ENCODE results near the gene CSTPP1. TPM values are rescaled to one million over a fixed set of nuclear protein-coding genes. Genes with fewer than 3 reads are reported as not detected.
"Not testable (repeated sequence)": the region's sequence is repeated elsewhere in the genome, so short reads cannot be mapped to it uniquely, and the experiment has no call there.

The CSTPP1 gene
- total RNA-seq, 1 experiment from 2014 or later: 88.3 TPM

- 0 out of 2 replicates have a peak, but pooled peaks cover 3% of the 10 kb centered on the region for H3K79me2 ChIP-seq (ENCODE audit: low read depth)
- H2AFZ ChIP-seq: no peak overlapping the region
- no peaks in the 10 kb centered on the region; the same call in 1 of the 2 replicates for H4K20me1 ChIP-seq (ENCODE audit: insufficient read depth)
- H3K9me2 ChIP-seq (ENCODE audit: insufficient read depth): no peaks in the 10 kb centered on the region
- POLR2A ChIA-PET (ENCODE audit: unreplicated experiment): interaction anchor here (0.6 kb wide), 1 partner anchor 98 kb away, joined by 61 read pairs; no protein-coding TSS in a partner anchor
- H3K4me3 ChIP-seq: no peak overlapping the region
- no peaks in the 10 kb centered on the region for H3K9me3 ChIP-seq (ENCODE audit: insufficient read depth, low read depth)
- no TSS peak for BruUV-seq (replicated peaks)
- CTCF ChIA-PET: no interaction called here
- no peak overlapping the region for H3K4me2 ChIP-seq
- 0 out of 2 replicates have a peak, but pooled peaks cover 4% of the 10 kb centered on the region for H3F3A ChIP-seq (ENCODE audit: insufficient read depth, low read depth)
- TF ChIP-seq, protein P1, sequence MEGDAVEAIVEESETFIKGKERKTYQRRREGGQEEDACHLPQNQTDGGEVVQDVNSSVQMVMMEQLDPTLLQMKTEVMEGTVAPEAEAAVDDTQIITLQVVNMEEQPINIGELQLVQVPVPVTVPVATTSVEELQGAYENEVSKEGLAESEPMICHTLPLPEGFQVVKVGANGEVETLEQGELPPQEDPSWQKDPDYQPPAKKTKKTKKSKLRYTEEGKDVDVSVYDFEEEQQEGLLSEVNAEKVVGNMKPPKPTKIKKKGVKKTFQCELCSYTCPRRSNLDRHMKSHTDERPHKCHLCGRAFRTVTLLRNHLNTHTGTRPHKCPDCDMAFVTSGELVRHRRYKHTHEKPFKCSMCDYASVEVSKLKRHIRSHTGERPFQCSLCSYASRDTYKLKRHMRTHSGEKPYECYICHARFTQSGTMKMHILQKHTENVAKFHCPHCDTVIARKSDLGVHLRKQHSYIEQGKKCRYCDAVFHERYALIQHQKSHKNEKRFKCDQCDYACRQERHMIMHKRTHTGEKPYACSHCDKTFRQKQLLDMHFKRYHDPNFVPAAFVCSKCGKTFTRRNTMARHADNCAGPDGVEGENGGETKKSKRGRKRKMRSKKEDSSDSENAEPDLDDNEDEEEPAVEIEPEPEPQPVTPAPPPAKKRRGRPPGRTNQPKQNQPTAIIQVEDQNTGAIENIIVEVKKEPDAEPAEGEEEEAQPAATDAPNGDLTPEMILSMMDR (conservative IDR thresholded peaks at IDR 0.05): no peak
- TF ChIP-seq EZH2 (IDR thresholded peaks at IDR 0.05; ENCODE audit: low read depth): no peak
- intact Hi-C loops (cut with micrococcal nuclease; ENCODE audit: unreplicated experiment): no loop called here
- no peaks in the 10 kb centered on the region for H3K27me3 ChIP-seq (ENCODE audit: insufficient read depth, low read depth)
- no peak for DNase-seq
- 0 out of 2 replicates have a peak, but pooled peaks cover 6% of the 10 kb centered on the region for H3K36me3 ChIP-seq (ENCODE audit: low read depth)
- H3K27ac ChIP-seq: no peak overlapping the region
- peaks cover 13% of the 10 kb centered on the region for H3K4me1 ChIP-seq (replicated peaks; ENCODE audit: insufficient read depth)
Measured at GRCh38 chr11:46984987-46985386, 48.4 kb downstream of the CSTPP1 start.

- CTCF ChIA-PET: no interaction called here
- no peak overlapping the region for H3K4me3 ChIP-seq
- BruUV-seq (replicated peaks): no TSS peak
- no peaks in the 10 kb centered on the region for H3K27me3 ChIP-seq (ENCODE audit: insufficient read depth, low read depth)
- H4K20me1 ChIP-seq (ENCODE audit: insufficient read depth): no peaks in the 10 kb centered on the region
- H3K4me1 ChIP-seq (replicated peaks; ENCODE audit: insufficient read depth): peaks cover 13% of the 10 kb centered on the region
- H3K79me2 ChIP-seq (ENCODE audit: low read depth): 0 out of 2 replicates have a peak, but pooled peaks cover 3% of the 10 kb centered on the region
- intact Hi-C loops (cut with micrococcal nuclease; ENCODE audit: unreplicated experiment): no loop called here
- H3K9me2 ChIP-seq (ENCODE audit: insufficient read depth): no peaks in the 10 kb centered on the region
- 0 out of 2 replicates have a peak, but pooled peaks cover 4% of the 10 kb centered on the region for H3F3A ChIP-seq (ENCODE audit: insufficient read depth, low read depth)
- POLR2A ChIA-PET (ENCODE audit: unreplicated experiment): no interaction called here
- no peak for TF ChIP-seq EZH2 (IDR thresholded peaks at IDR 0.05; ENCODE audit: low read depth)
- TF ChIP-seq, protein P1 (conservative IDR thresholded peaks at IDR 0.05): no peak
- no peaks in the 10 kb centered on the region; the same call in 1 of the 2 replicates for H3K9me3 ChIP-seq (ENCODE audit: insufficient read depth, low read depth)
- no peak for DNase-seq
- H2AFZ ChIP-seq: no peak overlapping the region
- H3K36me3 ChIP-seq (ENCODE audit: low read depth): 0 out of 2 replicates have a peak, but pooled peaks cover 6% of the 10 kb centered on the region
- H3K27ac ChIP-seq: no peak overlapping the region
- no peak overlapping the region for H3K4me2 ChIP-seq
Measured at GRCh38 chr11:46987183-46987582, 50.6 kb downstream of the CSTPP1 start.

GRCh38 chr11:46989810-46990487 lies 53.4 kb downstream of the CSTPP1 start:
- POLR2A ChIA-PET (ENCODE audit: unreplicated experiment); H4K20me1 ChIP-seq (ENCODE audit: insufficient read depth); DNase-seq; H3K27me3 ChIP-seq (ENCODE audit: insufficient read depth, low read depth); H3K4me3 ChIP-seq; H3K4me1 ChIP-seq (replicated peaks; ENCODE audit: insufficient read depth); intact Hi-C loops (cut with micrococcal nuclease; ENCODE audit: unreplicated experiment); H3K4me2 ChIP-seq; H3K9me3 ChIP-seq (ENCODE audit: insufficient read depth, low read depth); CTCF ChIA-PET; H3K36me3 ChIP-seq (ENCODE audit: low read depth); H2AFZ ChIP-seq; H3F3A ChIP-seq (ENCODE audit: insufficient read depth, low read depth); H3K27ac ChIP-seq; BruUV-seq (replicated peaks); H3K79me2 ChIP-seq (ENCODE audit: low read depth); H3K9me2 ChIP-seq (ENCODE audit: insufficient read depth): not testable (repeated sequence)
